GM12878 (cell line): ENCODE data around the gene BBX. TPM values are rescaled to one million over a fixed set of nuclear protein-coding genes. Genes with fewer than 3 reads are reported as not detected.

ENCODE experiments used
- ATAC-seq: fragments of 200-7000 bp; cut with Tn5 transposase; 3 replicates; pipeline ENCODE4 v1.9.1; 2020; ENCODE audit warnings: mild to moderate bottlenecking, moderate library complexity
- BruUV-seq: library from RNA; stranded (reverse); fragments of 400-500 nt; replicated peaks from 2 replicates; lab custom pipeline; 2021; lab: Mats Ljungman, UMichigan
- CTCF ChIA-PET: fragments of 300-600 bp; sonication (Branson Sonifier 250); formaldehyde crosslinking; extraction: SDS; loops from one replicate; lab custom pipeline; 2021; ENCODE audit warnings: inconsistent platforms; lab: Yijun Ruan, JAX
- POLR2A ChIA-PET: fragments of 350-600 bp; formaldehyde crosslinking; extraction: SDS; loops from one replicate; lab custom pipeline; 2021; ENCODE audit warnings: inconsistent platforms; lab: Charles Lee
- RAD21 ChIA-PET: fragments of 300-600 bp; sonication (Branson Sonifier 250); formaldehyde crosslinking; loops from one replicate; lab custom pipeline; 2023; ENCODE audit warnings: antibody characterized with exemption; ENCODE audit not compliant: unreplicated experiment; lab: Charles Lee
- SMC1A ChIA-PET: fragments of 300-600 bp; sonication (Branson Sonifier 250); formaldehyde crosslinking; loops from one replicate; lab custom pipeline; 2023; ENCODE audit not compliant: unreplicated experiment, uncharacterized antibody; lab: Charles Lee
- DNase-seq: peaks from one replicate; pipeline ENCODE4 v3.0.0-alpha.2; 2011; ENCODE audit warnings: low read depth, low spot score
- FAIRE-seq: peaks from 3 replicates; lab custom pipeline; 2011; peaks lifted over from hg19 to GRCh38; lab: Jason Lieb, UNC
- H2AFZ ChIP-seq: 2 replicates; pipeline ENCODE4 v1.6.0; 2011; ENCODE audit warnings: low read depth, low read length, control low read depth; ENCODE audit not compliant: control insufficient read depth
- H3K27ac ChIP-seq: 2 replicates; pipeline ENCODE4 v1.5.1; 2011; ENCODE audit warnings: control low read depth; ENCODE audit not compliant: control insufficient read depth, insufficient read depth
- H3K27me3 ChIP-seq, 2 experiments: replicated peaks in 1 of 2; 2 replicates each; pipeline versions ENCODE4 v1.6.0 to v1.6.1; 2011; ENCODE audit warnings: low read length in 1 of 2; ENCODE audit not compliant: control insufficient read depth in 2 of 2, insufficient read depth in 2 of 2
- H3K36me3 ChIP-seq, 2 experiments: 2 replicates each; pipeline ENCODE4 v1.5.1; 2011; ENCODE audit warnings: low read length in 1 of 2; ENCODE audit not compliant: control insufficient read depth in 2 of 2, insufficient read depth in 2 of 2
- H3K4me1 ChIP-seq: 2 replicates; pipeline ENCODE4 v1.6.1; 2011; ENCODE audit warnings: mild to moderate bottlenecking, low read length, moderate library complexity, mixed read lengths; ENCODE audit not compliant: control insufficient read depth, insufficient read depth
- H3K4me2 ChIP-seq: 2 replicates; pipeline ENCODE4 v1.6.0; 2011; ENCODE audit warnings: control low read depth; ENCODE audit not compliant: control insufficient read depth, insufficient read depth
- H3K4me3 ChIP-seq: fragments of 200-600 bp; sonication (generic); 2 replicates; pipeline ENCODE4 v1.5.1; 2016
- H3K79me2 ChIP-seq: 2 replicates; pipeline ENCODE4 v1.6.0; 2011; ENCODE audit warnings: low read length; ENCODE audit not compliant: control insufficient read depth, insufficient read depth
- H3K9ac ChIP-seq: 2 replicates; pipeline ENCODE4 v1.8.0; 2011; ENCODE audit warnings: low read length, control low read depth, mixed read lengths; ENCODE audit not compliant: control insufficient read depth, insufficient read depth
- H3K9me3 ChIP-seq: replicated peaks from 3 replicates; pipeline ENCODE4 v1.5.1; 2011; ENCODE audit warnings: mild to moderate bottlenecking, low read length; ENCODE audit not compliant: control insufficient read depth, insufficient read depth
- H4K20me1 ChIP-seq: 2 replicates; pipeline ENCODE4 v1.6.0; 2011; ENCODE audit not compliant: control insufficient read depth, insufficient read depth
- ATF3 ChIP-seq: IDR thresholded peaks from 2 replicates; pipeline ENCODE4 v1.6.1; 2011; ENCODE audit warnings: low read depth, mild to moderate bottlenecking, low read length, moderate library complexity, borderline replicate concordance; ENCODE audit errors: extremely low read depth
- CHD2 ChIP-seq: IDR thresholded peaks from 2 replicates; pipeline ENCODE4 v1.6.1; 2011; ENCODE audit warnings: low read depth, low read length, improper control_type of control experiment, borderline replicate concordance
- GABPA ChIP-seq: IDR thresholded peaks from 2 replicates; pipeline ENCODE4 v1.6.1; 2014; ENCODE audit warnings: antibody characterized with exemption, low read depth, mild to moderate bottlenecking, inconsistent platforms
- HCFC1 ChIP-seq: fragments of 150-350 bp; IDR thresholded peaks from 2 replicates; pipeline ENCODE4 v1.6.1; 2014; ENCODE audit warnings: low read length
- MAX ChIP-seq: IDR thresholded peaks from 2 replicates; pipeline ENCODE4 v1.6.1; 2012; ENCODE audit warnings: low read depth, low read length, improper control_type of control experiment
- MXI1 ChIP-seq: fragments of 150-350 bp; IDR thresholded peaks from 2 replicates; pipeline ENCODE4 v1.6.1; 2011; ENCODE audit warnings: low read depth, mild to moderate bottlenecking, inconsistent platforms, low read length, improper control_type of control experiment
- PKNOX1 ChIP-seq: fragments of 450-650 bp; IDR thresholded peaks from 2 replicates; pipeline ENCODE4 v1.6.1; 2016; ENCODE audit warnings: mild to moderate bottlenecking
- POLR2AphosphoS2 ChIP-seq: IDR thresholded peaks from 2 replicates; pipeline ENCODE4 v1.6.1; 2011; ENCODE audit warnings: low read depth, mild to moderate bottlenecking, low read length, improper control_type of control experiment, moderate library complexity
- PRDM15 ChIP-seq: fragments of 450-650 bp; formaldehyde crosslinking; IDR thresholded peaks from 2 replicates; pipeline ENCODE4 v1.4.0; 2020; ENCODE audit warnings: mild to moderate bottlenecking, moderate library complexity
- RCOR1 ChIP-seq: conservative IDR thresholded peaks from 2 replicates; pipeline ENCODE4 v1.6.1; 2012; ENCODE audit warnings: low read depth, low read length, improper control_type of control experiment
- RELB ChIP-seq: fragments of 450-650 bp; IDR thresholded peaks from 2 replicates; pipeline ENCODE4 v1.6.1; 2017; ENCODE audit warnings: low read depth, mild to moderate bottlenecking, moderate library complexity
- ZBTB33 ChIP-seq: fragments of 450-650 bp; IDR thresholded peaks from 2 replicates; pipeline ENCODE4 v1.6.1; 2017; ENCODE audit warnings: mild to moderate bottlenecking
- ZNF24 ChIP-seq: fragments of 450-650 bp; IDR thresholded peaks from 2 replicates; pipeline ENCODE4 v1.6.1; 2017; ENCODE audit warnings: antibody characterized with exemption, mild to moderate bottlenecking
- WGBS: methylation state at CpG from one replicate; pipeline ENCODE4 v1.1.6; 2016; ENCODE audit warnings: low lambda C conversion rate; ENCODE audit not compliant: insufficient replicate concordance, insufficient coverage; ENCODE audit errors: missing lambda C conversion rate; 5-methylcytosine and 5-hydroxymethylcytosine counted together
- in situ Hi-C: fragments of 300-500 bp; cut with MboI; formaldehyde crosslinking; loops from 9 replicates; pipeline ENCODE4 v1.14.3; 2018; ENCODE audit warnings: mixed read lengths
- intact Hi-C: fragments of 100-400 bp; cut with micrococcal nuclease; formaldehyde crosslinking; loops from one replicate; pipeline ENCODE4 v1.14.2; 2022; ENCODE audit not compliant: unreplicated experiment
- polyA plus RNA-seq, 11 experiments: library from polyadenylated mRNA; depleted of rRNA in 4 of 11; unstranded in 6 of 11; stranded (reverse) in 5 of 11; fragments of >200 nt; fragmentation: Nextera tagmentation in 4 of 11; fragmentation: Illumina TruSeq in 1 of 11; extraction: Ambion mirVana in 4 of 11; extraction: Trizol in 1 of 11; gene quantifications; 1 replicate in 1 of 11; 2 replicates in 10 of 11; pipeline versions ENCODE4 v1.2.1 to v1.2.3, GENCODE V29; 2011 to 2016; ENCODE audit warnings: inconsistent platforms in 2 of 11, missing spikeins in 2 of 11, low read depth in 1 of 11
- total RNA-seq, 4 experiments: library from RNA; depleted of rRNA in 3 of 4; stranded (reverse); fragments of >200 nt in 3 of 4; fragmentation: Illumina TruSeq in 1 of 4; extraction: Trizol in 1 of 4; gene quantifications; 2 replicates each; pipeline versions ENCODE4 v1.2.1 to v1.2.3, GENCODE V29; 2013 to 2021

The BBX gene
- total and polyA plus RNA-seq, 10 of the 15 experiments (the other 5 are each of a cell fraction or from before 2014, with no cell fraction given), result 13.3 to 38.5 (median 32.0) TPM

GRCh38 chr3:107857854-107858253 is 335.1 kb downstream of the BBX start (continued):
- TF ChIP-seq PRDM15 (CRISPR knock-in tag) (no peak), GABPA (no peak), MAX (no peak), POLR2AphosphoS2 (no peak)

- Histone ChIP-seq H4K20me1 (no peaks in the 10 kb centered on the region), H3K4me1 (no peaks in the 10 kb centered on the region), H3K4me3 (no peak overlapping the region), H3K4me2 (no peak overlapping the region), H3K27me3 (no peaks in the 10 kb centered on the region), H3K79me2 (no peaks in the 10 kb centered on the region), H2AFZ (no peak overlapping the region), H3K36me3 (no peaks in the 10 kb centered on the region), H3K9ac (no peak overlapping the region), H3K27ac (no peak overlapping the region), H3K9me3 (no peaks in the 10 kb centered on the region)
- RAD21 ChIA-PET, result no interaction called here
- WGBS, result 89% methylated on average over 2 of the region's 2 CpGs
- CTCF ChIA-PET, result interaction anchor here (1.0 to 1.5 kb wide), 6 partner anchors 10 to 619 kb away, joined by 3 to 6 read pairs (median 4); no protein-coding TSS in a partner anchor
- DNase-seq, result no peak
- no peak for FAIRE-seq
- POLR2A ChIA-PET, result no interaction called here
- in situ Hi-C loops, result no loop called here
- SMC1A ChIA-PET, result interaction anchor here (0.7 to 1.4 kb wide), 4 partner anchors 76 to 530 kb away, joined by 3 to 4 read pairs (median 4); no protein-coding TSS in a partner anchor
- BruUV-seq, result no TSS peak
- intact Hi-C loops, result loop anchor here (5.0 to 10.0 kb wide), 3 partner anchors 68 to 624 kb away; no protein-coding TSS in a partner anchor
- ATAC-seq, result no peak
- TF ChIP-seq HCFC1 (no peak), ZBTB33 (no peak), GABPA (no peak), RCOR1 (no peak), CHD2 (no peak), ZNF24 (no peak), PKNOX1 (no peak), MXI1 (no peak), RELB (no peak), ATF3 (no peak)
These were observed 336.1 kb downstream of the BBX start for GRCh38 chr3:107858876-107859275.
